SU-DHL-6 (cell line): ENCODE measurements around the gene CBFA2T2.
A peak's percentile ranks its signal among the peaks of the same experiment; 100 is the strongest.

ENCODE experiments used
- H2AFZ ChIP-seq: fragments of 200-600 bp; sonication (generic); 2 replicates; pipeline ENCODE4 v1.6.1; 2014; ENCODE audit warnings: low read depth, mild to moderate bottlenecking, moderate library complexity, mixed read lengths, antibody characterized with exemption, low read length; ENCODE audit not compliant: severe bottlenecking
- H3F3A ChIP-seq: fragments of 200-600 bp; shearing (Covaris generic); 2 replicates; pipeline ENCODE4 v1.6.0; 2016; ENCODE audit warnings: antibody characterized with exemption, mild to moderate bottlenecking; ENCODE audit not compliant: insufficient read depth
- H3K27ac ChIP-seq: fragments of 200-600 bp; sonication (generic); 2 replicates; pipeline ENCODE4 v1.5.1; 2016; ENCODE audit warnings: low read depth, mild to moderate bottlenecking, low read length, moderate library complexity, mixed read lengths
- H3K27me3 ChIP-seq: fragments of 200-600 bp; sonication (generic), shearing (Covaris generic); 2 replicates; pipeline ENCODE4 v1.6.0; 2014; ENCODE audit warnings: mild to moderate bottlenecking, low read length
- H3K36me3 ChIP-seq: fragments of 200-600 bp; sonication (generic); 2 replicates; pipeline ENCODE4 v1.6.1; 2014; ENCODE audit warnings: mild to moderate bottlenecking, low read length, mixed read lengths
- H3K4me2 ChIP-seq: fragments of 300-600, 200-600 bp; shearing (Covaris generic), sonication (generic); 2 replicates; pipeline ENCODE4 v1.6.0; 2014; ENCODE audit warnings: low read length, low read depth, mild to moderate bottlenecking; ENCODE audit not compliant: poor library complexity, severe bottlenecking
- H3K4me3 ChIP-seq: fragments of 200-600 bp; sonication (generic); 2 replicates; pipeline ENCODE4 v1.5.1; 2014; ENCODE audit warnings: antibody characterized with exemption, low read length, mild to moderate bottlenecking, mixed read lengths; ENCODE audit not compliant: insufficient read depth, poor library complexity, severe bottlenecking
- H3K79me2 ChIP-seq: fragments of 200-600 bp; sonication (generic); 2 replicates; pipeline ENCODE4 v1.6.1; 2014; ENCODE audit warnings: mild to moderate bottlenecking, low read length, moderate library complexity; ENCODE audit not compliant: insufficient read depth
- H3K9ac ChIP-seq: fragments of 200-600 bp; sonication (generic); 2 replicates; pipeline ENCODE4 v1.7.0; 2014; ENCODE audit warnings: mild to moderate bottlenecking, low read length
- H3K9me2 ChIP-seq: fragments of 200-600 bp; sonication (generic); replicated peaks from 2 replicates; pipeline ENCODE4 v1.6.1; 2014; ENCODE audit warnings: low read length; ENCODE audit not compliant: insufficient read depth
- H3K9me3 ChIP-seq: fragments of 200-600 bp; sonication (generic); 2 replicates; pipeline ENCODE4 v1.6.1; 2014; ENCODE audit warnings: low read length, mixed read lengths; ENCODE audit not compliant: insufficient read depth
- H4K20me1 ChIP-seq: fragments of 200-600 bp; sonication (generic); 2 replicates; pipeline ENCODE4 v1.6.1; 2014; ENCODE audit warnings: low read depth, mild to moderate bottlenecking, antibody characterized with exemption, low read length, moderate library complexity, mixed read lengths
- CTCF ChIP-seq: fragments of 200-600 bp; sonication (generic); IDR thresholded peaks from one replicate; pipeline ENCODE4 v1.5.1; 2017; ENCODE audit warnings: antibody characterized with exemption, mild to moderate bottlenecking, low read length, moderate library complexity; ENCODE audit not compliant: insufficient read depth, poor library complexity, severe bottlenecking
- EZH2phosphoT487 ChIP-seq: fragments of 200-600 bp; sonication (generic), shearing (Covaris generic); conservative IDR thresholded peaks from 2 replicates; pipeline ENCODE4 v1.6.1; 2018; ENCODE audit warnings: mild to moderate bottlenecking, antibody characterized with exemption, low read length, moderate library complexity, mixed read lengths

CBFA2T2 gene

GRCh38 chr20:33551778-33552177, 61.9 kb downstream of the CBFA2T2 start:
- Histone ChIP-seq H3K4me3 (no peak overlapping the region), H4K20me1 (no peaks in the 10 kb centered on the region), H3K4me2 (no peak overlapping the region), H2AFZ (no peak overlapping the region), H3K9me2 (no peaks in the 10 kb centered on the region), H3K79me2 (no peaks in the 10 kb centered on the region), H3K9ac (no peak overlapping the region), H3K9me3 (no peaks in the 10 kb centered on the region), H3F3A (peaks cover 15% of the 10 kb centered on the region), H3K27ac (0 out of 2 replicates have a peak overlapping the region, but pooled peaks have one; percentile 10), H3K27me3 (no peaks in the 10 kb centered on the region), H3K36me3 (no peaks in the 10 kb centered on the region)
- TF ChIP-seq EZH2phosphoT487, result no peak
- TF ChIP-seq CTCF, result no peak

GRCh38 chr20:33552519-33552918, 62.6 kb downstream of the CBFA2T2 start:
- H3K36me3 ChIP-seq, result no peaks in the 10 kb centered on the region
- H3K4me2 ChIP-seq, result no peak overlapping the region
- H3K27me3 ChIP-seq, result no peaks in the 10 kb centered on the region
- no peak overlapping the region for H3K9ac ChIP-seq
- no peak overlapping the region for H3K4me3 ChIP-seq
- no peak overlapping the region for H2AFZ ChIP-seq
- H3K27ac ChIP-seq, result 0 out of 2 replicates have a peak overlapping the region, but pooled peaks have one; percentile 10
- H3K9me2 ChIP-seq, result no peaks in the 10 kb centered on the region
- H3K9me3 ChIP-seq, result no peaks in the 10 kb centered on the region
- H3F3A ChIP-seq, result peaks cover 15% of the 10 kb centered on the region
- TF ChIP-seq CTCF, result no peak
- TF ChIP-seq EZH2phosphoT487, result no peak
- H4K20me1 ChIP-seq, result no peaks in the 10 kb centered on the region
- no peaks in the 10 kb centered on the region for H3K79me2 ChIP-seq

- no peak overlapping the region for H2AFZ ChIP-seq
- no peak overlapping the region for H3K4me2 ChIP-seq
- no peak overlapping the region for H3K9ac ChIP-seq
- no peaks in the 10 kb centered on the region for H3K36me3 ChIP-seq
- H4K20me1 ChIP-seq, result no peaks in the 10 kb centered on the region
- no peaks in the 10 kb centered on the region for H3K27me3 ChIP-seq
- H3F3A ChIP-seq, result peaks cover 15% of the 10 kb centered on the region
- H3K9me3 ChIP-seq, result no peaks in the 10 kb centered on the region
- H3K4me3 ChIP-seq, result no peak overlapping the region
- TF ChIP-seq EZH2phosphoT487 (no peak), CTCF (no peak)
- no peaks in the 10 kb centered on the region for H3K9me2 ChIP-seq
- no peaks in the 10 kb centered on the region for H3K79me2 ChIP-seq
- no peak overlapping the region; the same call in 1 of the 2 replicates for H3K27ac ChIP-seq
Observed at GRCh38 chr20:33553516-33553915, 63.6 kb downstream of the CBFA2T2 start.
